ACC112 (cell line): ENCODE results near the gene CUEDC1.

Experiments used
- H2AFZ ChIP-seq: fragments of 200-600 bp; sonication (generic); one replicate; pipeline ENCODE4 v1.6.0; 2017; ENCODE audit warnings: antibody characterized with exemption, low read length; ENCODE audit not compliant: unreplicated experiment
- H3K27ac ChIP-seq: fragments of 200-600 bp; sonication (generic); 2 replicates; pipeline ENCODE4 v1.5.1; 2014; ENCODE audit warnings: low read depth, mild to moderate bottlenecking, antibody characterized with exemption, low read length, moderate library complexity
- H3K27me3 ChIP-seq: fragments of 200-600 bp; sonication (generic); 2 replicates; pipeline ENCODE4 v1.6.1; 2014; ENCODE audit warnings: mild to moderate bottlenecking, antibody characterized with exemption, low read length, moderate library complexity, mixed read lengths; ENCODE audit not compliant: insufficient read depth
- H3K36me3 ChIP-seq: fragments of 200-600 bp; sonication (generic); 2 replicates; pipeline ENCODE4 v1.6.1; 2016; ENCODE audit warnings: mild to moderate bottlenecking, antibody characterized with exemption, low read length, moderate library complexity, mixed read lengths; ENCODE audit not compliant: insufficient read depth
- H3K4me1 ChIP-seq: fragments of 200-600 bp; sonication (generic); one replicate; pipeline ENCODE4 v1.6.1; 2016; ENCODE audit warnings: low read length, mixed read lengths; ENCODE audit not compliant: insufficient read depth, unreplicated experiment, control insufficient read depth
- H3K4me3 ChIP-seq: fragments of 200-600 bp; sonication (generic); 2 replicates; pipeline ENCODE4 v1.5.1; 2014; ENCODE audit warnings: mild to moderate bottlenecking, low read depth, low read length
- H3K79me2 ChIP-seq: fragments of 200-600 bp; sonication (generic); one replicate; pipeline ENCODE4 v1.6.0; 2016; ENCODE audit warnings: low read length; ENCODE audit not compliant: control insufficient read depth, unreplicated experiment, insufficient read depth

Gene CUEDC1

DNA sequence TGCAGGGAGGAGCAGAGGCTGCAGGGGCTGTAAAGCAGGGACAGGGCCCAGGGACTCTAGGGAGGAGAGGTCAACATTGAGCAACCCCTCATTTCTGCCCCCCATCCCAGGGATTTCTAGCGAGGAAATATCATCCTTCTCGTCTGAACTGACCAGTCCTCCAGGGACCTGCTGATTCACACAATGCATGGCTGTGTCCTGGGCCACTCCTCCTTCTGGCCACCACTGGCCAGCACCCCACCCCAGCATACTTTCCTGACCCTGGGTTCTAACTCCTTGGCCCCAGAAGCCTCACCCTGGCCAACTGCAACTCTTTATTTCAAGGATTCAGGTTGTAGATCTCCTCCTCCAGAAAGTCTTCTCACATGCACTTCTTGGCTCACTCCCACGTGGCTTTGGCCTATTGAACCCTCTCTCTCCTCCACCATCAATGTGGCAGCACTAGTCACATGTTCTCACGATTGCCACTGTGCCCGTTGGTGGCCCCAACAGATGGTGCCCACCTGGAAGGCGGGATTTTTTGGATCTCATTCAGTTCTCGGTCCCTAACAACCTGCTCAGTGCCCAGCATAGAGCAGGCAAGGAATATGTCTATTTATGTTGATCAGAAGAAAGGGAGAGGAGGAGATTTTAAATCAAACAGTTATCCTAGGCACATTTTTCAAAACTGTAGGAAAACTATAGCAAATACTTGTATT is 41.5 kb downstream of the CUEDC1 start:
- H2AFZ ChIP-seq = no peak overlapping the region
- H3K27me3 ChIP-seq = no peaks in the 10 kb centered on the region
- H3K4me1 ChIP-seq = peaks cover 51% of the 10 kb centered on the region
- no peaks in the 10 kb centered on the region for H3K36me3 ChIP-seq
- peaks cover 64% of the 10 kb centered on the region for H3K79me2 ChIP-seq
- no peak overlapping the region for H3K4me3 ChIP-seq
- peak overlapping the region; percentile 60 for H3K27ac ChIP-seq

DNA sequence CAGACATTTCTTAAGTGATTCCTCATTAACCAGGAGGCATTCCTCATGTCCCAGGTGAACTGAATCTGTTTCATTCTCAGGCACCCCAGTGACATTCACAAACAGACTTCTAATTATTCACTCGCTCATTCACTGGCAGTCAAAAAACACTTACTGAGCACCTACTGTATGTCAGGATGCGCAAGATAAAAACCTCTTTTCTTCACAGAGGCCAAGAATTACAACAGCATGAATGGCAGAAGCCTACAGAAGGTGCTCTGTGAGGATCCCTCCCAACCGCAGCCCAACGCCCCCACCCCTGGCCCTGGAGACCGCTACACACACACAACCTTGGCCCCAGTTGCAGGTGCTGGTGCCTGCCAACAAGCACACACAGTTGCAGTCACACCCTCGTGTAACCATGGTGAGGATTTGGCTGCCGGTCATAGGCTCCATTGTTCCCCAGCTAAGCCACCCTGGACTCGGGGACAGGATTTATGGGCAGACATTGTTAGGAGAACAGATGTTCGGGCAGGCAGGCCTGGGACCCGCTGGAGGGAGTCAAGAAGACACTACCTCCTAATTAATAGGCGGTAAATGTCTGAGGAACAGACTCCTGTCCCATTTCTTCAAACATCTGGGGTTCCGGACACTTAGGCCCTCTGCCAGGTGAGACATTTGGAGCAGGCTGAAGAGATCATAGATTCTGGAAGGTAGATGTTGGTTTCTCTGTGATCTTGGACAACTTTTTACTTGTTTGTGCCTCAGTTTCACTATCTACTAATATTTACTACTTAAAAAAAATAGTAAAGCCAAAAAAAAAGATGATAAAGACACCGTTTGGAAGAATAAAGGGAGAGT is 43.2 kb downstream of the CUEDC1 start:
- H3K36me3 ChIP-seq = no peaks in the 10 kb centered on the region
- no peak overlapping the region for H3K27ac ChIP-seq
- H3K4me3 ChIP-seq = no peak overlapping the region
- no peak overlapping the region for H2AFZ ChIP-seq
- H3K79me2 ChIP-seq = peaks cover 56% of the 10 kb centered on the region
- H3K27me3 ChIP-seq = no peaks in the 10 kb centered on the region
- H3K4me1 ChIP-seq = peaks cover 38% of the 10 kb centered on the region

DNA sequence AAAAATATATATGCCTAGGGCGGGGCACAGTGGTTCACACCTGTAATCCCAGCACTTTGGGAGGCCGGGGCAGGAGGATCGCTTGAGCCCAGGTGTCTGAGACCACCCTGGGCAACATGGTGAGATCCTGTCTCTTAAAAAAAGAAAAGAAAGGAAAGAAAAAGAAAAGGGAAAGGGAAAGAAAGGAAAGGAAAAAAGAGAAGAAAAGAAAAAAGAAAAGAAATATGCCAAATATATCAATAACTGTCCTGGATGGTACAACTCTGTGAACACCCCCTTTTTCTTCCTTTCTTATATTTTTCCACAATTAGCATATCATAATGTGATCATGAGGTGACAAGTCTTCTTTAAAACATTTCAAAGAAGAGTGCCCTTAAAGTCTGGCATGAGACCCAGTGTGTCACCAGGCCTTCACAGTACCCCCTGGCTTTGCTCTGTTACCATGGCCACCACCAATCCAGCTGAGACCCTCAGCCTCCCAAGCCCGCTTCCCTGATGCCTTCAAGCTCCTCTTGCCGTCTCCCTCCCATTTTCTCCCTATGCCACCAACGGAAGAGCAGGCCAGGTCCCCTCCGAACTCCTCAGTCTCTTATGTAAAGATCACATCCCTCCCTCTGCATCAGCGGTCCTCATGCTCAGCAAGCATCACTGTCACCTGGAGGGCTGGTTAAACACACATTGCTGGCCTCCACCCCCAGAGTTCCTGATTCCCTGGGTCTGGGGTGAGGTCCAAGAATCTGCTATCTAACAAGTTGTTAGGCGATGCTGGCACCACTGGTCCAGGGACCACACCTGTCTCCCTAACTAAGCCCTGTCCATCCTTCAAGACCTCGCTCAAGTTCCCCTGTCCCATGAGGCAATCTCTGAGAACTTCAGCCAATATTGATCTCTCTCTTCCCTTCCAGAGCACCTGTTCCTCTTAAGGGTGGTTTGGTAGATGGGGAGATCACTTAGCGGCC is 44.5 kb downstream of the CUEDC1 start:
- H3K79me2 ChIP-seq = peaks cover 43% of the 10 kb centered on the region

DNA sequence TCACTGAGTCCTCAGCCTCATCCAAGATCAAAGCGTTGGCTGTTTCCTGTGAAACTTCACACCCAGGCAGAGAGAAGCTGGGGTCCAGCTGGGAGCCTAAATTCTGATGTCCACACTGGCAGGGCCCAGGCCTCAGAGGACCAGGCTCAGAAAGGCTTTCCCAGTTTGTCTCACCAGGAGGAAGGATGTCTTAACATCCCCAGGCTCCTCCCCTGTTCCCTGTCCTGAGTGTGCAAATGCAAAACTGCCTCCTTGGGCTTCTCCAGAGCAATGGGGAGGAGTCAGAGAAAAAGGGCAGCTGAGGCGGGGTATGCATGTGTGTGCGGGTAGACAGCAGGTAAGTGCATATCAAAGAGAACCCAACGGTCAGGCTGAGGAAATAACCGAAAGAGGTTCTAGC is 45.7 kb downstream of the CUEDC1 start:
- no peak overlapping the region for H3K4me3 ChIP-seq
- peaks cover 38% of the 10 kb centered on the region for H3K79me2 ChIP-seq
- H3K4me1 ChIP-seq = peaks cover 21% of the 10 kb centered on the region
- no peaks in the 10 kb centered on the region for H3K36me3 ChIP-seq
- no peak overlapping the region for H2AFZ ChIP-seq
- H3K27me3 ChIP-seq = no peaks in the 10 kb centered on the region
- no peak overlapping the region for H3K27ac ChIP-seq

More for the DNA sequence above, 44.5 kb downstream of the CUEDC1 start:
- Histone ChIP-seq H3K27me3 (no peaks in the 10 kb centered on the region), H3K36me3 (no peaks in the 10 kb centered on the region), H2AFZ (no peak overlapping the region), H3K4me1 (peaks cover 32% of the 10 kb centered on the region), H3K4me3 (no peak overlapping the region), H3K27ac (no peak overlapping the region)

DNA sequence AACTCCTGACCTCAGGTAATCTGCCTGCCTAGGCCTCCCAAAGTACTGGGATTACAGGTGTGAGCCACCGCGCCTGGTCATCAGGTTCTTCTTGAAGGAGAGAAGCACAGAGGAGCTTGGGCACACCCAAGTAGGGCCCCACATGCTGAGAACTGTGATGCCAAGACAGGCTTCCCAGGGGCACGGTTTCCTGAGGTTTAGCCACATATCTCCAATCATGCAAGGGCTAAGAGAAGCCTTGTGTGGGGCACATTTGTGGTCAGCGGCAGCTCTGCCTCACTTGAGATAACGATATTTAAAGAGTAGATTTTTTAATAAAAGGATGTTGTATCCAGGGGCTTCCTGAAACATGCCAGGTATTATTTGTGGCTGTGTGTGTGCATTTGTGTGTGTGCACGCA is 46.9 kb downstream of the CUEDC1 start:
- peaks cover 17% of the 10 kb centered on the region for H3K4me1 ChIP-seq

DNA sequence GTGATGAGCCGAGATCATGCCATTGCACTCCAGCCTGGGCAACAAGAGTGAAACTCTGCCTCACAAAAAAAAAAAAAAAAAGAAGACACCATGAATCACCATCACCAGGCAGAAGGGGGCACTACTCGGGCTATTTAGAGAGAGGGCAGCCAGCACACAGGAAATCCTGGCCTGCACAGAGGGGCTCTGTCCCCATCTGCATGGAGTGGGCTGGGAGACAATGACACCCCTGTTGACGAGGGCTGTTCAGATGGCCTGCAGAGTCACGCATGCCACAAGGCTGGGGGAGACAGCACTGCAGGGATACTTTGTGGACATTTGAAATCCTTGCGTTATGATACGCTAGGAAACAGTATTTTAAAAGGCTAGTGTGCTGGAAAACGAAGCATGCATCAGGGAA is 48.3 kb downstream of the CUEDC1 start:
- no peak overlapping the region for H3K4me3 ChIP-seq
- H3K27me3 ChIP-seq = no peaks in the 10 kb centered on the region
- no peak overlapping the region for H3K27ac ChIP-seq
- H3K4me1 ChIP-seq = peaks cover 21% of the 10 kb centered on the region
- H3K79me2 ChIP-seq = peaks cover 23% of the 10 kb centered on the region
- H2AFZ ChIP-seq = no peak overlapping the region
- no peaks in the 10 kb centered on the region for H3K36me3 ChIP-seq

More for the DNA sequence above, 46.9 kb downstream of the CUEDC1 start:
- peaks cover 29% of the 10 kb centered on the region for H3K79me2 ChIP-seq
- no peak overlapping the region for H3K27ac ChIP-seq
- H3K4me3 ChIP-seq = no peak overlapping the region
- H3K27me3 ChIP-seq = no peaks in the 10 kb centered on the region
- H3K36me3 ChIP-seq = no peaks in the 10 kb centered on the region
- H2AFZ ChIP-seq = no peak overlapping the region

DNA sequence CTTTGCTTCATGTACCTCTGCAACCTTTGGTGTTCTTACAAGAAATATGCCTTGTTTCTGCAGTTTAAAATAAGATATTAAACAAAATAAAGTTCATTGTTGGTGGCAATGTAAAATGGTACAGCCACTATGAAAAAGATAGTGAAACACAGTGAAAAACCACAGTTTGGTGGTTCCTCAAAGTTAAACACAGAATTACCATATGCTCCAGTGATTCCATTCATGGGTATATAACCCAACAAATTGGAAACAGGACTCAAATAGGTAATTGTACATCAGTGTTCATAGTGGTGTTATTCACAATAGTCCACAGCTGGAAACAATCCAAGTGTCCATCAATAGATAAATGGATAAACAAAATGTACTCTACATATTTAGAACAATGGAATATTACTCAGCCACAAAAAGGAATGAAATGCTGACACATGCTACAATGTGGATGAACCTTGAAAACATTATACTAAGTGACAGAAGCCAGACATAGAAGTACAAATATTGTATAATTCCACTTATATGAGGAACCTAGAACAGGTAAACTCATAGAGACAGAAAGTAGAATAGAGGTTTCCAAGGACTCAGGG is 49.2 kb downstream of the CUEDC1 start:
- Histone ChIP-seq H3K27me3 (no peaks in the 10 kb centered on the region), H3K4me1 (peaks cover 19% of the 10 kb centered on the region), H2AFZ (no peak overlapping the region), H3K79me2 (peaks cover 21% of the 10 kb centered on the region), H3K27ac (no peak overlapping the region), H3K4me3 (no peak overlapping the region), H3K36me3 (no peaks in the 10 kb centered on the region)

DNA sequence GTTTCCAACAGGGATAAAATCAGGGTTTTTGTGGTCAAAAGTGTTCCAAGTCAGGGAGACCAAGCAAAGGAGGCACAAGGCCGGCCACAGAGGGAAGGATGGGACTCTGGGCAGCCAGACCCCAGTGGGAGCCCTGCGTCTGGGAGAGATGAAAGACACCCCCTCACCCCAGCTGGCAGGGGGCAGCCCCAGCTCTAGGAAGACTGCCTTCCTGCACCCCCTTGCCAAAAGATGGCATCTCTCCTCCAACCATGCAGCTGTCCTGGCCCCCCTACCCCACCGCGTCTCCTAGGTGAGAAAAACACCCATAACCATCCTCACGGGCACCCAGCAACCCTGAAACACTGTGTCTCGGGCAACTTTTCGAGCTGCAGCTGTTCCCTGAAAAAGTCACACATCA is 51.3 kb downstream of the CUEDC1 start:
- peak overlapping the region; percentile 84; the same call in 1 of the 2 replicates for H3K27ac ChIP-seq
- peaks cover 28% of the 10 kb centered on the region for H3K79me2 ChIP-seq

DNA sequence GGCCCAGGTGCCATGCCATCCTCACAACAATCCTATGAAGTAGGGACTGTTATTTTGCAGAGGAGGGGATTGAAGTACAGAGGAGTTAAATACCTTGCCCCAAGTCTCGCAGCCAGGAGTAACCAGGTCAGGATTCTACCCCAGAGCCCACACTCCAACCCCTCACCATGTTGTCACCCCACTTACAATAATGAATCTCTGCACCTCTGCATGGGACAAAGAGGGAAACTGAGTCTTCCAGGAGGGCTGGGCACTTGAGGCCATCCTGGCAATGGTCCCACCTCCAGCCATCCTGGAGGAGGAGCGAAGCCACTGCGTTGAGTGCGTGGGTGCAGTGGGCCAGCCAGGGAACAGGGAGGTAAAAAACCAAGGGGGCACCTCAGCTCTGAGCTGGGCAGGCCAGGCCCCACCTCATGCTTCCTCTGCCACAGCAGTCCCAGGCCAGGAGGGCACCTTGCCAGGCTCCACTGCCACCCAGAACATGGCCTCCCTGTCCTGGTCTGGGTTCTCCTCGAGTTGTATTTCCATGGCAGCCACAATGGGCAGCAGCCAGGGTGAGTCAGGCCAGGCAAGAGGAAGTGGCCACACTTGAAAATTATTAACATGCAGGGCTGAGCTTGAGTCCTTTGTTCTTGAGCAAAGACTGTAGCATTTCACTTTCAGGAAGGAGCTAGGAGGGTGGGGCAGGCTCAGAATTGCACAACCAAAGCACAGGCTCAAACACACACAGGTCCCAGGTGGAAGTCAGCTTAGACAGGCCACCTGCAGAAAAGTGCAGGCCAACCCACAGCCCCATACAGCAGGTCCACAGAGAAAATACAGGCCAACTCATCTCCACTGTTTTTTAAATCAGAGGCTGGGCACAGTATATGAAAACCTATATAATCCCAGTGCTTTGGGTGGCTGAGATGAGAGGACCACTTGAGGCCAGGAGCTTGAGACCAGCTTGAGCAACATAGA is 52.1 kb downstream of the CUEDC1 start:
- Histone ChIP-seq H3K27ac (peak overlapping the region; percentile 84), H3K4me1 (peaks cover 39% of the 10 kb centered on the region), H3K79me2 (peaks cover 28% of the 10 kb centered on the region), H2AFZ (no peak overlapping the region), H3K36me3 (no peaks in the 10 kb centered on the region), H3K27me3 (no peaks in the 10 kb centered on the region), H3K4me3 (peak overlapping the region; percentile 32; the same call in 1 of the 2 replicates)

More for the DNA sequence above, 51.3 kb downstream of the CUEDC1 start:
- Histone ChIP-seq H3K4me1 (peaks cover 35% of the 10 kb centered on the region), H3K36me3 (no peaks in the 10 kb centered on the region), H2AFZ (no peak overlapping the region), H3K4me3 (no peak overlapping the region), H3K27me3 (no peaks in the 10 kb centered on the region)
